GM18519 (cell line): ENCODE measurements around the gene GMNN.
A peak's percentile ranks its signal among the peaks of the same experiment; 100 is the strongest.
"Not testable (repeated sequence)": the region's sequence is repeated elsewhere in the genome, so short reads cannot be mapped to it uniquely, and the experiment has no call there.

Experiments
- ATAC-seq: cut with Tn5 transposase; IDR thresholded peaks from one replicate; pipeline ENCODE4 v1.9.1; 2021; ENCODE audit warnings: mild to moderate bottlenecking, moderate library complexity; ENCODE audit not compliant: unreplicated experiment, low FRiP score

GMNN gene

DNA sequence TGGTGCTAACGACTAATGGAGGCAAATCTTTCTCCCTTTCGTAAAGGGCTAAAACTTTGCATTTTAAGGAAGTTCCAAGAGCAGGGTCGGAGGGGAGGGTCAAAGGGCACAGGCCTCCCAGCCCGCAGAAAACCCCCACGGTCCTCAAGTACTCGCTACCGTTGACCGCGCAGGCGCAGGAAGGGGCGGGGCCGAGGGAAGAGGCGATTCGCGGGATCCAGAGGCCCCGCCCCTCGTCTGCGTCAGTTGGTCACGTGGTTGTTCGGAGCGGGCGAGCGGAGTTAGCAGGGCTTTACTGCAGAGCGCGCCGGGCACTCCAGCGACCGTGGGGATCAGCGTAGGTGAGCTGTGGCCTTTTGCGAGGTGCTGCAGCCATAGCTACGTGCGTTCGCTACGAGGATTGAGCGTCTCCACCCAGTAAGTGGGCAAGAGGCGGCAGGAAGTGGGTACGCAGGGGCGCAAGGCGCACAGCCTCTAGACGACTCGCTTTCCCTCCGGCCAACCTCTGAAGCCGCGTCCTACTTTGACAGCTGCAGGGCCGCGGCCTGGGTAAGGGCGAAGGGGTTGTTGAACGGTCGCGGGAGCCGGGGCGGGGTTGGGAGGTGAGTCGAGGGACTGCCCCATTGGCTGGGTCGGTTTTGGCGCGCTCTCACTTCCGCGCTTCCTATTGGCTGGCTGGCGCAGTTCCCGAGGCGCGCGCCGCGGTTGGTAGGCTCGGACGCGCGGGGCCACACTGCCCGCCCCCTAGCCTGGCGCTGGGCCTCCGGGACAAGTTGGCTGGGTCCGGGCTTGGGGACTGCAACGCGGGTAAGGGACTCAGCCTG lies at the start of gene GMNN:
Gene GMNN (plus strand): TSS at position 242 of the 824 bp plus-strand sequence. CDS start 2,310 bp downstream, outside the sequence.
- ATAC-seq, result peak; percentile 83

DNA sequence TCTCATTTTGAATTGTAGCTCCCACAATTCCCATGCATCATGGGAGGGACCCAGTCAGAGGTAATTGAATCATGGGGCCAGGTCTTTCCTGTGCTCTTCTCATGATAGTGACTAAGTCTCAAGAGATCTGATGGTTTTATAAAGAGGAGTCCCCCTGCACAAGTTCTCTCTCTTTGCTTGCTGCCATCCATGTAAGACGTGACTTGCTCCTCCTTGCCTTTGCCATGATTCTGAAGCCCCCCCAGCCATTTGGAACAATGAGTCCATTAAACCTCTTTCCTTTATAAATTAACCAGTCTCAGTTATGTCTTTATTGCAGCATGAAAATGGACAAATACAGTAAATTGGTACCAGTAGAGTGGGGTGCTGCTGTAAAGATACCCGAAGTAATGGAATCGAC lies 44.1 kb upstream of the GMNN start:
- not testable (repeated sequence) for ATAC-seq

DNA sequence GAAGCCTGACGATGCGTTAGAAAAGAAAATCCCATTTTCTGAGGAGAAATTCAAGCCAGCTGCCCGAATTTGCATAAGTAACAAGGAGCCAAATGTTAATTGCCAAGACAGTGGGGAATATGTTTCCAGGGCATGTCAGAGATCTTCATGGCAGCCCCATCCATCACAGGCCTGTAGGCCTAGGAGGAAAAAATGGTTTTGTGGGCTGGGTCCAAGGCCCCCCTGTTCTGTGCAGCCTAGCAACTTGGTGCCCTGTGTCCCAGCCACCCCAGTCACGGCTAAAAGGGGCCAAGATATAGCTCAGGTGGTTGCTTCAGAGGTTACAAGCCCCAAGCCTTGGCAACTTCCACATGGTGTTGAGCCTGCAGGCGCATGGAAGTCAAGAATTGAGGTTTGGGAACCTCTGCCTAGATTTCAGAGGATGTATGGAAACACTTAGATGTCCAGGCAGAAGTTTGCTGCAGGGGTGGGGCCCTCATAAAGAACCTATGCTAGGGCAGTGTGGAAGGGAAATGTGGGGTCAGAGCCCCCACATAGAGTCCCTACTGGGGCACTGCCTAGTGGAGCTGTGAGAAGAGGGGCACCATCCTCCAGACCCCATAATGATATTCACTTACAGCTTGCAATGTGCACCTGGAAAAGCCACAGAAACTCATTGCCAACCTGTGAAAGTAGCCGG lies 43.1 kb upstream of the GMNN start:
- not testable (repeated sequence) for ATAC-seq

DNA sequence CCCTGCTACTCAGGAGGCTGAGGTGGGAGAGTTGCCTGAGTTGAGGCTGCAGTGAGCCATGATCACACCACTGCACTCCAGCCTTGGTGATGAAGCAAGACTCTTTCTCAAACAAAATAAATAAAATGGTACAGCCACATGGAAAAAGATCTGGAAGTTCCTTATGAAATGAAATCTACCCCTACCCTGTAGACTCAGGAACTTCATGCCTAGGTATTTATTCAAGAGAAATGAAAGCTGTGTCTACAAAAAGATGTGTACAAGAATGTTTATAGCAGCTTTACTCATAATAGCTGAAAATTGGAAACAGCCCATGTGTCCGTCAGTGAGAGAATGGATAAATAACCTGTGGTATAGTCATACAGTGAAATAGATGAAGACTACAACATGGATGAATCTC lies 40.6 kb upstream of the GMNN start:
- ATAC-seq, result no peak

DNA sequence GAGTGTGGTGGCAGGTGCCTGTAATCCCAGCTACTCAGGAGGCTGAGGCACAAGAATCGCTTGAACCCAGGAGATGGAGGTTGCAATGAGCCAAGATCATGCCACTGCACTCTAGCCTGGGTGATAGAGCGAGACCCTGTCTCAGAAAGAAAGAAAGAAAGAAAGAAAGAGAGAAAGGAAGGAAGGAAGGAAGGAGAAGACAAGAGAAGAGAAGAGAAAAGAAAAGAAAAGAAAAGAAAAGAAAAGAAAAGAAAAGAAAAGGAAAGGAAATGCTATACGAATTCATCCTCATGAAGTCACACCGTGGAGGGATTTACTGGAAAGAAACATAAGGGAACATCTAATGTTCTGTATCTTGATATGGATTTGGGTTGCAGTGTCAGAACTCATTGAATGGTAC lies 40.0 kb upstream of the GMNN start:
- ATAC-seq, result not testable (repeated sequence)

DNA sequence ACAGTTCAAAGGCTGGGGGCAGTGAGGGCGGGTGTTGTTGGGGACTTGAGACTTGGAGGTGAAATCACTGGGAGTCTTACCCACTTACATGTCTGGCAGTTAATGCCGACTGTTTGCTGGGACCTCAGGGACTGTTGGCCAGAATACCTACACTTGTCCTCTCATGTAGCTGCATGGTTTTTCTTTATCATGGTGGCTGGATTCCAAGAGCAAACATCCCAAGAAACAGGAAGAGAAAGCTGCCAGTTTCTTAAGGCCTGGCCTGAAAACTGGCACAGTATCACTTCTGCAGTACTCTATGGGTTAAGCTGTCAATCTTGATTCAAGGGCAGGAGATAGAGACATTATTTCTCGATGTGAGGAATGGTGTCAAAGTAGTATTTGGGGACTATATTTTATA lies 36.0 kb upstream of the GMNN start:
- ATAC-seq, result no peak

DNA sequence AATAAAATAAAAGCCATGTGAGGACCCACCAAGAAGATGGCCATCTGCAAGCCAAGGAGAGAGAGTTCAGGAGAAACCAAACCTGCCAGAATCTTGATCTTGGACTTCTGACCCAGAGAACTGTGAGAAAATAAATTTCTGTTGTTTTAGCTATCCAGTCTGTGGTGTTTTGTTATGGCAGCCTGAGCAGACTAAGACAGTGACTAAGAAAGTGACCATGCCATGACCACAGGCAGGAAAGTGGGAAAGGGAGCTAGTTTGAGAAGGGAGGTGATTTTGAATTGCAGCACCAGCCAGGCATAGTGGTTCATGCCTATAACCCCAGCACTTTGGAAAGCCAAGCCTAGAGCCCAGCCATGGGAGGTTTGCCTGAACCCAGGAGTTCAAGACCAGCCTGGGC lies 33.9 kb upstream of the GMNN start:
- ATAC-seq, result no peak

DNA sequence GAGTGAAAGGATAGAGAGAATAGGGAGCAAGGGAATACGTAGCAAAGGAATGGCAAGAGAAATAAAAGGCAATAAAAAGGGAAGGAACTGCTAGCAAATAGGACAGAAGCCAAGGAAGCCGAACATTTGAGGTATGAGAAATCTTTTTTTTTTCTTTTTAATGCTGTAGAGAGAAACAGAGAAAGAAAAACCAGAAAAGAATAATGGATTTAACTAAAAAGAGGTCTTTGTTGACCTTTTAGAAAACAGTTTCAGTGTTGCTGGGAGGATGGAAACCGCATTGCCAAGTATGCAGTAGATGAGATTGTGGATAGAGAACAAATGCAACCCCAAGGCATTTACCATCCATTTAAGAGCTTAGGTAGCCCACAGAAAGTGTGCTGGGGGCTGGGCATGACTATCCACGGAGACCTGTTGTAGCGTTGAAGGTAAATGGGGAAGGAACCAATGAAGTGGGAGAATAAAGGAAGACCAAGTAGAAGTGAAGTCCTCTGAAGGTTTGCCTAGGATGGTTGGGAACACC lies 32.5 kb upstream of the GMNN start:
- no peak for ATAC-seq

DNA sequence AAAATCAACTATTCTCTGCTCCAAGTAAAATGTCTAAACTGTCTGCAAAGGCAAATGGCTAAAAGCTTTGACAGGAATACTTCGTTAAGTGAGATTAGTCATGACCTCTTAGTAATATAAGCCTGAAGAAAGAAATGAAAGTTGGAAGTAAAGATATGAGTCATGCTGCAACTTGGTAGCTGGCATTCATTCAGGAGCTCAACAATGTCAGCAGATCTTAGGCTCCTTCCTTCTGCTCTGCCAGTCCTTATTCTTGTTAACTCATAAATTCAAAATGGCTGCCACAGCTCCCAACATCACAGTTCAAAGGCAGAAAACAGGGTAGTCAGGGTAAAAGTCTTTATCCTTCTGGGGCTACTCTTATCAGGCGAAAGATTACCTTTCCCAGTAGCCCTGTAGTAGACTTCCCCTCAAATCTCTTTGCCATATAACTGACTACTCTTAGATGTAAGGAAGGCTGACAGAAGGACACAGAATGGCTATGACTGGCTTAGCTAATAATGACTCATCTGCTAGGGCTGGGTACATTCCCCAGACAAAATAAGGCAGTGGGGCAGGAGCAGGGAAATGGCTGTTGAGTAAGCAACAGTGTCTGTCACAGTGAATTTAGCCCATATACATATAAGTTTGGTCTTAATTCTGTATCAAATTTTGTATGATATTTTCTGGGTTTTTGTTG lies 31.3 kb upstream of the GMNN start:
- ATAC-seq, result peak; percentile 76

DNA sequence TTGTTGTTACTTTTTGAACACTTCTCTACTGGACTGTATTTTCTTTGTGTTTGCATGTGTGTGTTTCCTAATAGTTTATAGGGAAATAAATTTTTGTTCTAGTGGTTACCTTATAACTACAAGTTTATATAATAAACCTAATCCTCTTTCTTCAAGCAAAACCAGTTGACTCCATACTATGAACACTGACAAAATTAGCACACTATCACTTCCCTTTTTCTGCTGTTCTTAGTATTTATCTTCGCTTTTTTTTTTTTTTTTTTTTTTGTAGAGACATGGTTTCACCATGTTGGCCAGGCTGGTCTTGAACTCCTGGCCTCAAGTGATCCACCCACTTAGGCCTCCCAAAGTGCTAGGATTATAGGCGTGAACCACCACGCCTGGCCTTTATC lies 30.8 kb upstream of the GMNN start:
- ATAC-seq, result no peak

DNA sequence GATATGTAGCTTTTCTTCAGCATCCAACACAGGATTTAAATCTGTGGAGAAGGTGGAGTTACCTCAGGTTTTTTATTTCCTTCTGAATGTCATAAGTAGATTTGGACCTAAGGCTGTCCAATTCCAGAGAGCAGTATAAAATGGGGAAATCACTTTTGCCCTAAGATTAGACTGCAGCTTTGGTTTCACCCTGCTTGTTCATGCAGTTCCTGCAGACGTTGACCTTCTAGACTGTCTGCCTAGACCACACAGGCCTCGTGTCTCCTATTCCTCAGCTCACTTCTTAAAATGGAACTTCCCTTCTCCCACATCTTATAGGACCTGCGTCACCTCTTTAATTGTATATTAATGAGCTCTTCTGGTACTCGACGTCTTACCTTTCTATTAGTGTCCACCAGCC lies 29.8 kb upstream of the GMNN start:
- ATAC-seq, result no peak

DNA sequence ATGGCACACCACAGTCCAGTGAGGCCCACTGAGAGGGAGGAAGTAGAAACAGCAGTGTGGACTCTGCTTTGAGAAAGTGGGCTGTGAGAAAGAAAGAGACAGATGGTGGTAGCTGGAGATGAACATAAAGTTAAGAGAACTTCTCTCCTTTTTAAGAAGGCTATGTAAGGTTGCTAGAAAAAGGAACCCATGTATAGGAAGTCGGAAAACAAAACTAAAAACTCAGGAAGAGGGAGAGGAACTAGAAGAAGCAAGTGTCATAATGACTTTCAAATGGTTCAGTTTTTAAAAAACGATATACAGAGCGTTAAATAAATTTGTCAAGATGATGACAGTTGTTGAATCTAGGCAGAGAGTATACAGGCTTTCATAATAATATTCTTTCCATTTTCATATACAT lies 25.4 kb upstream of the GMNN start:
- ATAC-seq, result no peak

DNA sequence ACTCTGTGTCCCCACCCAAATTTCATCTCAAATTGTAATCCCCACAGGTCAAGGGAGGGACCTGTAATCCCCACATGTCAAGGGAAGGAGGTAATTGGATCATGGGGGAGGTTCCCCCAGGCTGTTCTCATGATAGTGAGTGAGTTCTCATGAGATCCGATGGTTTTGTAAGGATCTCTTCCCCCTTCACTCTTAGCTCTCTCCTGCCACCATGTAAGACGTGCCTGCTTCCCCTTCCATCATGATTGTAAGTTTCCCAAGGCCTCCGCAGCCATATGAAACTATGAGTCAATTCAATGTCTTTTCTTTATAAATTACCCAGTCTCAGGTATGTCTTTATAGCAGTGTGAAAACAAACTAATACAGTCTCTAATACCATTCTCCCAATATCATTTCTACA lies 23.9 kb upstream of the GMNN start:
- ATAC-seq, result not testable (repeated sequence)

DNA sequence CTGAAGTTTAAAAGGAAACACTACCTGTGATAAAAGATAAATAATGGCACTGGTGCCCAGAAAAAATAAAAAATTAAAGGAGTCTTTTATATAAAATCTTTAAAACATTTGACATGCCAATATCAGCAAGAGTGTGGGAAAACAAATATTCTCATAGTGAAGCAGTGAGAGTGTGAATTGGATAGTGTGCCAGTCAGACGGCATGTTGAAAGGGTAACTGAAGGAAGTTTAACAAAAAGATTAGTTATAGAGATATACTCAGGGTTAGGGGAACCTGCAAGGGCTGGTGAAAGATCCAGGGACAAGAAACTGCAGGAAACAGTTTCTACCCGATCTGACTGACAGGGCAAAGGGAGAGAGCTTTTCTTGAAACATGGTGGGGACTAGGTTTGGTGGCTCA lies 22.2 kb upstream of the GMNN start:
- ATAC-seq, result no peak

DNA sequence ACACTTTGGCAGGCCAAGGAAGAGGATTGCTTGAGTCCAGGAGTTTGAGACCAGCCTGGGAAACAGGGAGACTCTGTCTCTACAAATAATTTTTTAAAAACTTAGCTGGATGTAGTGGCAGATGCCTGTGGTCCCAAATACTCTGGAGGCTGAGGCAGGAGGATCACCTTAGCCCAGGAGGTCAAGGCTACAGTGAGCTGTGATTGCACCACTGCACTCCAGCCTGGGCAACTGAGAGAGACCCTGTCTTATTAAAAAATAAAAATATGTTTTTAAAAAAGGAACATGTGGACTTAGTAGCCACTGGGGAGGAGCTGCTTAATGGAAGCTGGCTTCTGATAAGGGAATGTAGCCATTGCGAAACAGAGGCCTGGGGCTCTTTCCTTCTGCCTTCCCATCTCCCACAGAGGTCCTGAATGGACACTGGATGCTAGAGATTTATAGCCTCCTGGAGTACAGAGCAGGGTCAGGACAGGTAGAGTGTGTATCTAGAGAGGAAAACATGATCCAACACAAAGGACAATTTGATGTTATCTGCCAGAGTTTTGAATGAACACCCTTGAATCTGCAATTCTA lies 21.7 kb upstream of the GMNN start:
- no peak for ATAC-seq

DNA sequence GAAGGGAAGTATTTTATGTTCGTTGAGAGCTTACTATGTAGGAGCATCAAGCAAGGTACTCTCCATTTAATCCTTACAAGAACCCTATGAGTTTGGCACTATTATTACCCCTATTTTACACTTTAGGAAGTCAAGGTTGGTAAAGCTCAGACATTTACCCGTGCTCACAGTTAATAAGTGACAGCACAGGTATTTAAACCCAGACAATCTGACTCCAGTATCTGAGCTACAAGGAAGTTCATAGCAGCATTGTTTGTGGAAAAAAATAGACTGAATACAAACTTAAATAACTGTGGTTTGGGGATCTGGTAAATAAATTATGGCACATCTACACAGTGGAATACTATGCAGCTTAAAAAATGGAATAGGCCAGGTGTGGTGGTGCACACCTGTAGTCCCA lies 21.2 kb upstream of the GMNN start:
- ATAC-seq, result no peak

DNA sequence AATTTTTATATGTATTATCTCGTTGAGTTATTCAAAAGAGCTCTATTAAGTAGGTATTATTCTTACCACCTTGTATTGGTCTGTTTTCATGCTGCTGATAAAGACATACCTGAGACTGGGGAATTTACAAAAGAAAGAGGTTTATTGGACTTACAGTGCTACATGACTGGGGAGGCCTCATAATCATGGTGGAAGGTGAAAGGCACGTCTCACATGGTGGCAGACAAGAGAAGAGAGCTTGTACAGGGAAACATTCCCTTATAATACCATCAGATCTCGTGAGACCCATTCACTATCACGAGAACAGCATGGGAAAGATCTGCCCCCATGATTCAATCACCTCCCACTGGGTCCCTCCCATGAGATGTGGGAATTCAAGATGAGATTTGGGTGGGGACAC lies 20.4 kb upstream of the GMNN start:
- ATAC-seq, result not testable (repeated sequence)

DNA sequence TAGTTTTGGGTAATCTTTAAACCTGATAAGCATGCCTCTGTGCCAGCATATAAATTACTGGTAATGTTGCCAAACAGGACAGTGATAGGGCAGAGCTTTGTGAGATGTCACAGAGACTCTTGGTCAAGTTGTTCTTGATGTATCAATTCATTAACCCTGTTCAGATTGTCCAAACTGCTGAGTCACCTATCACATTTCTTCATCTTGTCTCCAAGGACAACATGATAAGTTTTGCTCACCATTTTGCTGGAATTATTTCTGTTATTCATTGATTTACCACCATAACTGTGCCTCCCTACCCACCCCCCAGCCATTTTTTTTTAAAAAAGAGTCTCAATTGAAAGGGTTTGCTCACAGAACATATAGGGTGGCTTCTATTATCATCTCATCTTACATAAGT lies 19.5 kb upstream of the GMNN start:
- no peak for ATAC-seq

DNA sequence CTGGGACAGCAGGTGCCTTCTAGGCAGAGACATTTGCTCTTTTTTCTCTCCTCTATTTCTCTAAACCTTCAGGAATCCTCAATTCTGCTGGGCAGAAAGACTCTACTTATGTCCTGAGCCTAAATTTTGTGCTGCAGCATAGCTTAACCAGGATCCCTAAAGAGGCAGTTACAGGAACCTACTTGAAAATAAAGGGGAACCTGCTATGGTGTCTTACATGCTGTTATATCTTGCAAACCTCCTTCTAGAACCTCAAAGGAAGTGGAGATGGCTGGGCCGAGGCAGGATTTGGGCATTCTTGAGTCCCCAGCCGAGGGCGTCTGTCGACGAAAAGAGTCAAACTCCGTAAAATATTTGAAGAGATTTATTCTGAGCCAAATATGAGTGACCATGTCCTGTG lies 17.1 kb upstream of the GMNN start:
- no peak for ATAC-seq

DNA sequence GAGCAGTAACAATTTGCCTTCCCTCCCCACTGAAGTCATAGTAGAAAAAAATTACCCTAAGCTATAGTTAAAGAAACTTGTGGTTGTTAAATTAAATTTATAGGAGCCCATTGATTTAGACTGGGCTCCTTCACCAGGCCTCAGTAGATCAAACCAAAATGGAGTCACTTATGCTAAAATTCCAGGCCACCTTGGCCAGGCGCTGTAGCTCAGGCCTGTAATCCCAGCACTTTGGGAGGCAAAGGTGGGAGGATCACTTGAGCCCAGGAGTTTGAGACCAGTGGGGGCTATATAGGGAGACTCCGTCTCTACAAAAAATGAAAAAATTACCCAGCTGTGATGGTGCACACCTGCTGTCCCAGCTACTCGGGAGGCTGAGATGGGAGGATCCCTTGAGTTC lies 15.0 kb upstream of the GMNN start:
- ATAC-seq, result no peak

DNA sequence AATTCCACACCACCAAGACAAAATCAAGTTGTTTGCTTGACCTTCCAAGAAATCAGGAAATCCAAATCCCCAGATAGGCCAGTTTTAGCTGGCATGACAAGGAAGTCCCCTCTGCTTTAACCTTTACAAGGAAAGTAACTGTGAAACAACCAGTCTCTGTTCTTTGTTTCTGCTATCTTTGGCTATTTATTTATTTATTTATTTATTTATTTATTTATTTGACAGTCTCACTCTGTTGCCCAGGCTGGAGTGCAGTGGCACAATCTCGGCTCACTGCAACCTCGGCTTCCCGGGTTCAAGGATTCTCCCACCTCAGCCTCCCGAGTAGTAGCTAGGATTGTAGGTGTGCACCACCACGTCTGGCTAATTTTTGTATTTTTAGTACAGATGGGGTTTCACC lies 14.5 kb upstream of the GMNN start:
- ATAC-seq, result no peak
